ENCODE data around the gene BEND5.

- no peak for TF ChIP-seq EP300 (IDR thresholded peaks at IDR 0.05)
- TF ChIP-seq CTCF (IDR thresholded peaks at IDR 0.05), result no peak
- no peak for TF ChIP-seq POLR2AphosphoS5 (IDR thresholded peaks at IDR 0.05)
- TF ChIP-seq POLR2A (IDR thresholded peaks at IDR 0.05; ENCODE audit: low read depth), result no peak
Measured at GRCh38 chr1:48684381-48684780, 92.3 kb downstream of the BEND5 start.

Data from esophagus muscularis mucosa (tissue), 4 donors.